ENCODE measurements around the gene CD7. TPM values are rescaled to one million over a fixed set of nuclear protein-coding genes. Genes with fewer than 3 reads are reported as not detected.

The CD7 gene
- polyA plus RNA-seq, 3 donors = 0.38 to 3.6 (median 0.42) TPM

DNA sequence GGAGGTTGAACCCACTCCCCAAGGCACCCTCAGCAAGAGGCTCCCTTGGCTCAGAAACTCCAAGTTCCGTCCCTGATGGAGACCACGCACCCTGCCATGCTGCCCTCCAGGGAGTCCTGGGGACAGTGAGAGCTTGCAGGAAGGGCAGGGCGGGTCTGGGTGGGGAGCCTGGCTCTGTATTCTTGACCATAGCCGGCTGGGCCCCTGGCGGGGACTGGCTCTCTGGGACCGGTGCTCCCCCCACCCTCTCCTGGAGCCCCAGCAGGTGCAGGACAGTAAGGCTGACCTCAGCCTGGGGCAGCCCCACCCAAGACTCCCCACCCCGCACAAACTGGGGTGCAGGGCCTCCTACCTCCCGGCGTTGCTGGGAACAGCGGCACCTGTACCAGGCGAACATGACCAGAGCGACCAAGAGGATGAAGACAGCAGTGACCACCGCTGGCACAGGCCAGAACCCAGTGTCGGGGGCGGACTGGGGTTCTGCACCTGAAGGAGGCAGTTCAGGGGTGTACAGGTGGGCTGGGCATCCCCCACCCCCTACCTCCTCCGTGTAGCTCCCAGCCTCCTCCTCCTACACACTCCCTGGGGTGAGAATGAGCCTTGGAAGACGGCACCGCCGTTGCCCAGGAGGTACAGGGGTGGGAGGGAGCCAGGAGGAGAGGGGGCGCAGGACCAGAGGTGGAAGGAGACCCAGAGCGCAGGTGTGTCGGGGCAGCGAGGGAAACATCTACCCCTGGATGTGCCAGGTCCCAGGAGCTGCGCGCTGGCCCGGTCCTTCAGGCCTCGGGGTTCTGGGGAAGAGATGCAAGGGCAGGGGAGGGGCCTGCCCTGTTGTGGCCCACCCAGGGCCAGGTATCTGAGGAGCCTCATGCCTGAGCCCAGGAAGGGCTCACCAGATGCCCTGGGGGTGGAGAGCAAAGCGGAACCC lies 5.4 kb upstream of the CD7 start:
- Histone ChIP-seq H3K9ac (ENCODE audit: insufficient read depth, low read length, poor library complexity, severe bottlenecking) (no peak overlapping the region), H4K20me1 (ENCODE audit: insufficient read depth, low read length) (peaks cover 94% of the 10 kb centered on the region), H3K4me3 (replicated peaks in 1 of 3; ENCODE audit: low read depth in 2 of 3, low read length in 3 of 3) (no peak overlapping the region), H3K4me1 (ENCODE audit: control insufficient read depth in 1 of 2, insufficient read depth in 2 of 2, low read length in 2 of 2) (peaks cover 0 to 5% of the 10 kb centered on the region in 2 donors), H3K27me3 (ENCODE audit: control insufficient read depth in 2 of 2, insufficient read depth in 2 of 2, low read length in 2 of 2) (no peaks in the 10 kb centered on the region), H3K79me2 (ENCODE audit: insufficient read depth, low read length) (no peaks in the 10 kb centered on the region), H3K27ac (ENCODE audit: low read depth in 1 of 2, low read length in 2 of 2) (no peak overlapping the region), H3K36me3 (replicated peaks in 1 of 2; ENCODE audit: control insufficient read depth in 1 of 2, insufficient read depth in 2 of 2, low read length in 2 of 2) (peaks cover 11 to 37% of the 10 kb centered on the region in 2 donors), H2AFZ (ENCODE audit: insufficient read depth, low read depth, low read length, poor library complexity, severe bottlenecking) (no peak overlapping the region), H3K4me2 (replicated peaks; ENCODE audit: extremely low read depth, low read length, poor library complexity, severe bottlenecking) (no peak overlapping the region), H3K9me3 (replicated peaks in 1 of 2; ENCODE audit: control insufficient read depth in 1 of 2, insufficient read depth in 1 of 2, low read length in 2 of 2) (peaks cover 0 to 15% of the 10 kb centered on the region in 2 donors)
- DNase-seq = no peak
- intact Hi-C loops (cut with micrococcal nuclease) = loop anchor here in 1 of 2 donors (5.0 to 10.0 kb wide), 2 partner anchors 80 to 298 kb away; partner anchors contain the start of genes CENPX and LRRC45
- TF ChIP-seq, protein P1, sequence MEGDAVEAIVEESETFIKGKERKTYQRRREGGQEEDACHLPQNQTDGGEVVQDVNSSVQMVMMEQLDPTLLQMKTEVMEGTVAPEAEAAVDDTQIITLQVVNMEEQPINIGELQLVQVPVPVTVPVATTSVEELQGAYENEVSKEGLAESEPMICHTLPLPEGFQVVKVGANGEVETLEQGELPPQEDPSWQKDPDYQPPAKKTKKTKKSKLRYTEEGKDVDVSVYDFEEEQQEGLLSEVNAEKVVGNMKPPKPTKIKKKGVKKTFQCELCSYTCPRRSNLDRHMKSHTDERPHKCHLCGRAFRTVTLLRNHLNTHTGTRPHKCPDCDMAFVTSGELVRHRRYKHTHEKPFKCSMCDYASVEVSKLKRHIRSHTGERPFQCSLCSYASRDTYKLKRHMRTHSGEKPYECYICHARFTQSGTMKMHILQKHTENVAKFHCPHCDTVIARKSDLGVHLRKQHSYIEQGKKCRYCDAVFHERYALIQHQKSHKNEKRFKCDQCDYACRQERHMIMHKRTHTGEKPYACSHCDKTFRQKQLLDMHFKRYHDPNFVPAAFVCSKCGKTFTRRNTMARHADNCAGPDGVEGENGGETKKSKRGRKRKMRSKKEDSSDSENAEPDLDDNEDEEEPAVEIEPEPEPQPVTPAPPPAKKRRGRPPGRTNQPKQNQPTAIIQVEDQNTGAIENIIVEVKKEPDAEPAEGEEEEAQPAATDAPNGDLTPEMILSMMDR (IDR thresholded peaks at IDR 0.05) = no peak
- peaks cover 5% of the 10 kb centered on the region for H3K4me1 Mint-ChIP-seq
- H3K27me3 Mint-ChIP-seq (ENCODE audit: low read depth in 3 of 3) = peaks cover 10 to 20% (median 11%) of the 10 kb centered on the region in 3 donors
- H3K27ac Mint-ChIP-seq = no peak overlapping the region
- H3K4me3 Mint-ChIP-seq = no peak overlapping the region
- WGBS (ENCODE audit: insufficient coverage) = 96% methylated on average over 19 of the region's 28 CpGs
- peaks cover 0 to 3% (median 0%) of the 10 kb centered on the region in 7 donors for H3K9me3 Mint-ChIP-seq
- H3K36me3 Mint-ChIP-seq = peaks cover 37 to 51% of the 10 kb centered on the region in 2 donors

DNA sequence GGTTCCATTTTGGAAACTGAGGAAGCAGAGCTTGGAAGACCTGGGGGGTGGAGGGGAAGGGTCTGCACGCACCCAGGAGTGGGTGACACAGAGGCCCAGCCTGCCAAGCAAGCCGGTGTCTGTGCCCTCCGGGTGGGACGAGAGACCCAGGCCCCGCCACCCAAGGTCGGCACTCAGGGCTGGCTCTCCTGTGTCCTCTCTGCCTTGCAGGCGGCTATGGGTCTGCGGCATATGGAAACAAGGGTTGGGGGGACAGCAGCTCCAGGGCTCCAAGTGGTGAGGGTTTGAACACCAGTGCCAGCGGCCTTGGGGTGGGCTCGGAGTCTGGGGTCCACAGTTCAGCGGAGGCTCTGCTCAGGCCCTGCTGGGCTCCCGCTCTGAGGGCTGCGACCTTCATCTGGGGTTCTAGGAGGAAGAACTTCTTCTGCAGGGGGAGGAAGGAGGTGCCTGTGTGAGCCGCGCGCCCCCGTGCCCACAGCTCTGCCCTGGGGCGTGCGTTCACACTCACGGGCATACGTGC lies 4.6 kb upstream of the CD7 start:
- peaks cover 0 to 3% (median 0%) of the 10 kb centered on the region in 7 donors for H3K9me3 Mint-ChIP-seq
- Histone ChIP-seq H3K9ac (ENCODE audit: insufficient read depth, low read length, poor library complexity, severe bottlenecking) (no peak overlapping the region), H3K4me1 (ENCODE audit: control insufficient read depth in 1 of 2, insufficient read depth in 2 of 2, low read length in 2 of 2) (peaks cover 0 to 5% of the 10 kb centered on the region in 2 donors), H4K20me1 (ENCODE audit: insufficient read depth, low read length) (peaks cover 86% of the 10 kb centered on the region), H3K4me2 (replicated peaks; ENCODE audit: extremely low read depth, low read length, poor library complexity, severe bottlenecking) (no peak overlapping the region), H3K27me3 (ENCODE audit: control insufficient read depth in 2 of 2, insufficient read depth in 2 of 2, low read length in 2 of 2) (peaks cover 0 to 2% of the 10 kb centered on the region in 2 donors), H3K4me3 (replicated peaks in 1 of 3; ENCODE audit: low read depth in 2 of 3, low read length in 3 of 3) (no peak overlapping the region), H3K9me3 (replicated peaks in 1 of 2; ENCODE audit: control insufficient read depth in 1 of 2, insufficient read depth in 1 of 2, low read length in 2 of 2) (peaks cover 0 to 15% of the 10 kb centered on the region in 2 donors), H3K27ac (ENCODE audit: low read depth in 1 of 2, low read length in 2 of 2) (no peak overlapping the region), H3K79me2 (ENCODE audit: insufficient read depth, low read length) (no peaks in the 10 kb centered on the region), H2AFZ (ENCODE audit: insufficient read depth, low read depth, low read length, poor library complexity, severe bottlenecking) (no peak overlapping the region), H3K36me3 (replicated peaks in 1 of 2; ENCODE audit: control insufficient read depth in 1 of 2, insufficient read depth in 2 of 2, low read length in 2 of 2) (peaks cover 11 to 32% of the 10 kb centered on the region in 2 donors)
- intact Hi-C loops (cut with micrococcal nuclease) = loop anchor here (2.0 to 10.0 kb wide), 4 partner anchors 77 to 297 kb away; partner anchors contain the start of genes CENPX (in 1 of the 2) and LRRC45 (in 1 of the 2)
- no peak overlapping the region for H3K27ac Mint-ChIP-seq
- peaks cover 5 to 21% (median 10%) of the 10 kb centered on the region in 3 donors for H3K27me3 Mint-ChIP-seq (ENCODE audit: low read depth in 3 of 3)
- H3K4me1 Mint-ChIP-seq = peaks cover 5% of the 10 kb centered on the region
- WGBS (ENCODE audit: insufficient coverage) = 76% methylated on average over 15 of the region's 21 CpGs
- H3K4me3 Mint-ChIP-seq = no peak overlapping the region
- H3K36me3 Mint-ChIP-seq = peaks cover 33 to 45% of the 10 kb centered on the region in 2 donors
- no peak for DNase-seq
- TF ChIP-seq, protein P1 (IDR thresholded peaks at IDR 0.05) = no peak

Measured in CD14-positive monocyte (primary cell).